HepG2 (cell line): Measurements from ENCODE around the gene ATG2A. TPM values are rescaled to one million over a fixed set of nuclear protein-coding genes. Genes with fewer than 3 reads are reported as not detected.
A peak's percentile ranks its signal among the peaks of the same experiment; 100 is the strongest.

Source experiments
- DMAP1 ChIP-seq: IDR thresholded peaks from 2 replicates; pipeline ENCODE4 v1.6.1; 2016
- ERF ChIP-seq: IDR thresholded peaks from 2 replicates; pipeline ENCODE4 v1.6.1; 2018; ENCODE audit warnings: missing biosample characterization, missing genetic modification reagents
- HOXA3 ChIP-seq: sonication (generic); formaldehyde crosslinking; IDR thresholded peaks from 2 replicates; pipeline ENCODE4 v1.5.0; 2020; ENCODE audit warnings: missing genetic modification reagents
- KLF11 ChIP-seq: IDR thresholded peaks from 2 replicates; pipeline ENCODE4 v1.6.1; 2016; ENCODE audit warnings: missing compliant biosample characterization
- KLF12 ChIP-seq: sonication (generic); formaldehyde crosslinking; IDR thresholded peaks from 2 replicates; pipeline ENCODE4 v1.4.0; 2020; ENCODE audit warnings: missing genetic modification reagents, borderline replicate concordance
- MED8 ChIP-seq: sonication (generic); formaldehyde crosslinking; IDR thresholded peaks from 2 replicates; pipeline ENCODE4 v1.8.1; 2023; ENCODE audit warnings: mild to moderate bottlenecking, missing genetic modification reagents; ENCODE audit not compliant: insufficient replicate concordance
- NR3C1 ChIP-seq: sonication (generic); formaldehyde crosslinking; IDR thresholded peaks from 2 replicates; pipeline ENCODE4 v1.4.0; 2020; ENCODE audit warnings: missing genetic modification reagents
- PATZ1 ChIP-seq: sonication (generic); formaldehyde crosslinking; IDR thresholded peaks from 2 replicates; pipeline ENCODE4 v1.4.0; 2020; ENCODE audit warnings: missing genetic modification reagents
- POGZ ChIP-seq: sonication (generic); formaldehyde crosslinking; IDR thresholded peaks from 2 replicates; pipeline ENCODE4 v1.4.0; 2020; ENCODE audit warnings: mild to moderate bottlenecking, missing genetic modification reagents
- SETDB1 ChIP-seq: sonication (generic); formaldehyde crosslinking; IDR thresholded peaks from 2 replicates; pipeline ENCODE4 v1.5.1; 2020; ENCODE audit warnings: missing genetic modification reagents, mild to moderate bottlenecking, borderline replicate concordance
- SP5 ChIP-seq: IDR thresholded peaks from 2 replicates; pipeline ENCODE4 v1.6.1; 2016; ENCODE audit warnings: low read depth, borderline replicate concordance
- SRY ChIP-seq: sonication (generic); formaldehyde crosslinking; IDR thresholded peaks from 2 replicates; pipeline ENCODE4 v1.8.0; 2022; ENCODE audit warnings: mild to moderate bottlenecking, missing genetic modification reagents
- TBX2 ChIP-seq: sonication (generic); formaldehyde crosslinking; IDR thresholded peaks from 2 replicates; pipeline ENCODE4 v1.5.0; 2020; ENCODE audit warnings: missing genetic modification reagents, mild to moderate bottlenecking, borderline replicate concordance
- THAP11 ChIP-seq: IDR thresholded peaks from 2 replicates; pipeline ENCODE4 v1.6.1; 2016; ENCODE audit warnings: missing biosample characterization, missing genetic modification reagents
- ZHX2 ChIP-seq, 2 experiments: sonication (generic) in 1 of 2; formaldehyde crosslinking in 1 of 2; IDR thresholded peaks; 2 replicates each; pipeline versions ENCODE4 v1.6.1 to v1.9.0; 2014 to 2022; ENCODE audit warnings: antibody characterized with exemption in 1 of 2, borderline replicate concordance in 1 of 2, inconsistent platforms in 1 of 2, low read depth in 1 of 2, missing genetic modification reagents in 1 of 2
- ZNF205 ChIP-seq: IDR thresholded peaks from 2 replicates; pipeline ENCODE4 v1.6.1; 2018; ENCODE audit warnings: missing biosample characterization, missing genetic modification reagents
- ZNF333 ChIP-seq: sonication (generic); formaldehyde crosslinking; IDR thresholded peaks from 2 replicates; pipeline ENCODE4 v1.4.0; 2020; ENCODE audit warnings: mild to moderate bottlenecking, missing genetic modification reagents, borderline replicate concordance
- ZNF567 ChIP-seq: sonication (generic); formaldehyde crosslinking; IDR thresholded peaks from 2 replicates; pipeline ENCODE4 v1.8.1; 2023; ENCODE audit warnings: mild to moderate bottlenecking, missing genetic modification reagents, borderline replicate concordance
- ZNF580 ChIP-seq: IDR thresholded peaks from 2 replicates; pipeline ENCODE4 v1.6.1; 2016; ENCODE audit warnings: low read depth, borderline replicate concordance
- ZNF740 ChIP-seq: sonication (generic); formaldehyde crosslinking; IDR thresholded peaks from 2 replicates; pipeline ENCODE4 v1.4.0; 2020; ENCODE audit warnings: missing genetic modification reagents
- polyA plus RNA-seq, 8 experiments: library from polyadenylated mRNA; depleted of rRNA in 3 of 8; stranded (reverse) in 7 of 8; unstranded in 1 of 8; fragments of >200 nt; fragmentation: Illumina TruSeq in 4 of 8; extraction: Trizol in 4 of 8; gene quantifications; 2 replicates each; pipeline versions ENCODE4 v1.2.1 to v1.2.3, GENCODE V29; 2011 to 2016; ENCODE audit warnings: low read depth in 4 of 8, missing spikeins in 1 of 8, mixed read lengths in 1 of 8; ENCODE audit not compliant: insufficient read depth in 1 of 8
- total RNA-seq, 5 experiments: library from RNA; depleted of rRNA; stranded (reverse); fragments of >200 nt; fragmentation: Illumina TruSeq; extraction: Trizol; gene quantifications; 2 replicates each; pipeline ENCODE4 v1.2.3, GENCODE V29; 2016; ENCODE audit warnings: low read depth in 1 of 5

The ATG2A gene
- total and polyA plus RNA-seq, 2 of the 13 experiments (the other 11 are each of a cell fraction or from before 2014, with no cell fraction given), result 6.7 to 8.0 TPM

GRCh38 chr11:64923944-64924909, 7.2 kb upstream of the ATG2A start, which contains the start of gene PPP2R5B (continued):
- no peak for TF ChIP-seq ZNF333 (CRISPR knock-in tag)
- TF ChIP-seq POGZ (CRISPR knock-in tag), result peak; percentile 33; the same call in 1 of the 2 replicates
- no peak for TF ChIP-seq ZNF567
- TF ChIP-seq ZNF740 (CRISPR knock-in tag), result peak; percentile 94
- peak; percentile 67; the same call in 1 of the 2 replicates for TF ChIP-seq TBX2 (CRISPR knock-in tag)
- TF ChIP-seq NR3C1 (CRISPR knock-in tag), result no peak
- TF ChIP-seq ZNF205 (CRISPR knock-in tag), result 0 out of 2 replicates have a peak, but pooled peaks have one; percentile 40
- TF ChIP-seq MED8 (CRISPR knock-in tag), result no peak
- TF ChIP-seq HOXA3 (CRISPR knock-in tag), result peak; percentile 67; the same call in 1 of the 2 replicates
- TF ChIP-seq KLF11 (CRISPR knock-in tag), result no peak
- peak; percentile 37; the same call in 1 of the 2 replicates for TF ChIP-seq ZHX2 (IDR thresholded peaks at IDR 0.05; ENCODE audit: low read depth)
- TF ChIP-seq ZHX2 (CRISPR knock-in tag; IDR thresholded peaks at IDR 0.05; ENCODE audit: borderline replicate concordance), result no peak
- no peak for TF ChIP-seq ZNF580
- peak; percentile 8; the same call in 1 of the 2 replicates for TF ChIP-seq DMAP1 (CRISPR knock-in tag)
- no peak for TF ChIP-seq SRY (CRISPR knock-in tag)
- TF ChIP-seq KLF12, result peak; percentile 97
- peak; percentile 97 for TF ChIP-seq THAP11 (CRISPR knock-in tag)
- peak; percentile 98 for TF ChIP-seq PATZ1 (CRISPR knock-in tag)
- TF ChIP-seq SP5 (CRISPR knock-in tag), result 0 out of 2 replicates have a peak, but pooled peaks have one; percentile 18
- peak; percentile 50; the same call in 1 of the 2 replicates for TF ChIP-seq ERF (CRISPR knock-in tag)
- no peak for TF ChIP-seq SETDB1
